ENCODE data around the gene VWA8. TPM values are rescaled to one million over a fixed set of nuclear protein-coding genes. Genes with fewer than 3 reads are reported as not detected.
A peak's percentile ranks its signal among the peaks of the same experiment; 100 is the strongest.
"Not testable (repeated sequence)": the region's sequence is repeated elsewhere in the genome, so short reads cannot be mapped to it uniquely, and the experiment has no call there.

VWA8 gene
- total RNA-seq, 1 experiment from 2014 or later: 21.4 TPM

DNA sequence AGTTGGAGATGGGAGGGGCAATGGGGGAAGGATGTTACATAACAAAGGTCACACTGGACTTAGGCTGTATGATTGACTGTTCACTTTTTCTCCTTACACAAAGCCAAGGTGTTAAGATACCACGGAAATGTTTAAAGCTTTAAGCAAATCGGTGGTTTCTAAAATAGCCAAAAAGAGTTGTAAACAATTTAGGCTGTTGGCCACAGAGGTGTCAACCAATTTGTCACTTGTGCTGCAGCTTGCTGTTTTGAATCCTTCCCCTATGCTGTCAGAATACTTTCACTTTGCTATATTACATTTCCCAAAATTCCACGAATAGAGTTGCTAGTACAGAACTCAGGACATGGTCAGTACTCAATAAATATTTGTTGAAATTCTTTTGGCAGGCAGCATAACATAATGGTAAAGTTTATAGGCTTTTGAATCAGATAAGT lies 149.3 kb downstream of the VWA8 start:
- Mint-ChIP-seq H3K27me3 (ENCODE audit: insufficient read depth, unreplicated experiment) (no peaks in the 10 kb centered on the region), H3K9me3 (ENCODE audit: unreplicated experiment) (peaks cover 7% of the 10 kb centered on the region), H3K27ac (ENCODE audit: low read depth, unreplicated experiment) (no peak overlapping the region), H3K4me3 (ENCODE audit: unreplicated experiment) (no peak overlapping the region), H3K4me1 (ENCODE audit: insufficient read depth, unreplicated experiment) (no peaks in the 10 kb centered on the region), H3K36me3 (ENCODE audit: insufficient read depth, unreplicated experiment) (peaks cover 24% of the 10 kb centered on the region)
- intact Hi-C loops (cut with micrococcal nuclease): no loop called here
- no peak for DNase-seq (ENCODE audit: unreplicated experiment)
- ChIA-PET CTCF (no interaction called here), POLR2A (interaction anchor here (0.8 kb wide), 1 partner anchor 10 kb away, joined by 3 read pairs; no protein-coding TSS in a partner anchor)
- TF ChIP-seq, protein P1, sequence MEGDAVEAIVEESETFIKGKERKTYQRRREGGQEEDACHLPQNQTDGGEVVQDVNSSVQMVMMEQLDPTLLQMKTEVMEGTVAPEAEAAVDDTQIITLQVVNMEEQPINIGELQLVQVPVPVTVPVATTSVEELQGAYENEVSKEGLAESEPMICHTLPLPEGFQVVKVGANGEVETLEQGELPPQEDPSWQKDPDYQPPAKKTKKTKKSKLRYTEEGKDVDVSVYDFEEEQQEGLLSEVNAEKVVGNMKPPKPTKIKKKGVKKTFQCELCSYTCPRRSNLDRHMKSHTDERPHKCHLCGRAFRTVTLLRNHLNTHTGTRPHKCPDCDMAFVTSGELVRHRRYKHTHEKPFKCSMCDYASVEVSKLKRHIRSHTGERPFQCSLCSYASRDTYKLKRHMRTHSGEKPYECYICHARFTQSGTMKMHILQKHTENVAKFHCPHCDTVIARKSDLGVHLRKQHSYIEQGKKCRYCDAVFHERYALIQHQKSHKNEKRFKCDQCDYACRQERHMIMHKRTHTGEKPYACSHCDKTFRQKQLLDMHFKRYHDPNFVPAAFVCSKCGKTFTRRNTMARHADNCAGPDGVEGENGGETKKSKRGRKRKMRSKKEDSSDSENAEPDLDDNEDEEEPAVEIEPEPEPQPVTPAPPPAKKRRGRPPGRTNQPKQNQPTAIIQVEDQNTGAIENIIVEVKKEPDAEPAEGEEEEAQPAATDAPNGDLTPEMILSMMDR (IDR thresholded peaks at IDR 0.05; ENCODE audit: unreplicated experiment): no peak
- no TSS peak for BruUV-seq (replicated peaks)

DNA sequence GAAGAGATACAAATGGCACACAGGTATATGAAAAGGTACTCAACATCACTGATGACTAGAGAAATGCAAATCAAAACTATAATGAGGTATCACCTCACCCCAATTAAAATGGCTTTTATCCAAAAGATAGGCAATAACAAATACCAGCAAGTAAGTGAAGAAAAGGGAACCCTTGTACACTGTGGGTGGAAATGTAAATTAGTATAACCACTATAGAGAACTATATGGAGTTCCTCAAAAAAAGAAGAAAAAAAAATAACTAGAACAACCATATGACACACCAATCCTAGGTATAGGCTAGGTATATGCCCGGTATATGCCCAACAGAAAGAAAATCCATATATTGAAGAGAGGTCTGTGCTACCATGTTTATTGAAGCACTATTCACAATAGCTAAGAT lies 150.9 kb downstream of the VWA8 start:
- DNase-seq (ENCODE audit: unreplicated experiment): no peak
- BruUV-seq (replicated peaks): no TSS peak
- Mint-ChIP-seq H3K27me3 (ENCODE audit: insufficient read depth, unreplicated experiment) (no peaks in the 10 kb centered on the region), H3K27ac (ENCODE audit: low read depth, unreplicated experiment) (no peak overlapping the region), H3K36me3 (ENCODE audit: insufficient read depth, unreplicated experiment) (peaks cover 22% of the 10 kb centered on the region), H3K4me3 (ENCODE audit: unreplicated experiment) (no peak overlapping the region), H3K9me3 (ENCODE audit: unreplicated experiment) (peaks cover 11% of the 10 kb centered on the region), H3K4me1 (ENCODE audit: insufficient read depth, unreplicated experiment) (no peaks in the 10 kb centered on the region)
- ChIA-PET CTCF (no interaction called here), POLR2A (interaction anchor here (0.6 kb wide), 1 partner anchor 8 kb away, joined by 3 read pairs; no protein-coding TSS in a partner anchor)
- intact Hi-C loops (cut with micrococcal nuclease): no loop called here
- TF ChIP-seq, protein P1 (IDR thresholded peaks at IDR 0.05; ENCODE audit: unreplicated experiment): no peak

DNA sequence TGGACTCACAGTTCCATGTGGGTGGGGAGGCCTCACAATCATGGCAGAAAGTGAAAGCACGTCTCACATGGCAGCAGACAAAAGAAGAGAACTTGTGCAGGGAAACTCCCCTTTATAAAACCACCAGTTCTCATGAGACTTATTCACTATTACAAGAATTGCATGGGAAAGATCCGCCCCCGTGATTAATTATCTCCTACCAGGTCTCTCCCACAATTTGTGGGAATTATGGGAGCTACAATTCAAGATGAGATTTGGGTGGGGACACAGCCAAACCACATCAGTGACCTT lies 157.5 kb downstream of the VWA8 start:
- H3K4me3 Mint-ChIP-seq (ENCODE audit: unreplicated experiment); intact Hi-C loops (cut with micrococcal nuclease); BruUV-seq (replicated peaks); DNase-seq (ENCODE audit: unreplicated experiment); H3K4me1 Mint-ChIP-seq (ENCODE audit: insufficient read depth, unreplicated experiment); H3K27me3 Mint-ChIP-seq (ENCODE audit: insufficient read depth, unreplicated experiment): not testable (repeated sequence)
- Mint-ChIP-seq H3K27ac (ENCODE audit: low read depth, unreplicated experiment) (peak overlapping the region; percentile 97), H3K9me3 (ENCODE audit: unreplicated experiment) (peaks cover 31% of the 10 kb centered on the region), H3K36me3 (ENCODE audit: insufficient read depth, unreplicated experiment) (peaks cover 16% of the 10 kb centered on the region)
- POLR2A ChIA-PET: interaction anchor here (0.8 to 1.1 kb wide), 2 partner anchors 25 to 238 kb away, joined by 3 to 4 read pairs; no protein-coding TSS in a partner anchor
- CTCF ChIA-PET: interaction anchor here (0.8 kb wide), 1 partner anchor 581 kb away, joined by 4 read pairs; no protein-coding TSS in a partner anchor

DNA sequence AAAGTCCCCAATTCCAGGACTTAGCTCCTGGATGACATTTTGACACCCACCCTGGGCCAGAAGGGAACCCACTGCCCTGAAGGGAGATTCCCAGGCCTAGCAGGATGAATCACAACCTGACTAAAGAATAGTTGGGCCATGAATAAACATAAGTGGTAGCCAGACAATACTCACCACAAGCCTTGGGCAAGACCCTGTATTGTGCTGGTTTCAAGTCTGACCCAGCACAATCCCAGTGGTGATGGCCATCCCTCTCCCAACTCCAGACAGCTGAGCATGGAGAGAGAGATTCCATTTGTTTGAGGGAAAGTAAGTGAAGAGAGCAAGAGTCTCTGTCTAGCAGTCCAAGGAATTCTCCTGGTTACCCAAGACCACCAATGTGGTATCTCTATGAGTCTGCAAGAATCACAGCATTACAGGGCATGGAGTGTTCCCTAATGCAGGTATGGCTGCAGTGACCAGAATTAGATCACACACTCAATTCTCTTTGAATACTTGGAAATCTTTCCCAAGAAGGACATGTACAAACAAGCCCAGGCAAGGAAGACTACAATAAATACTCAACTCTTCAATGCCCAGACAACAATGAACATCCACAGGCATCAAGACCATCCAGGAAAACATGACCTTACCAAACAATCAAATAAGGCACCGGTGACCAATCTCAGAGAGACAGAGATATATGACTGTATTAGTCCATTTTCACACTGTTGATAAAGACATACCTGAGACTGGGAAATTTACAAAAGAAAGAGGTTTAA lies 158.0 kb downstream of the VWA8 start:
- intact Hi-C loops (cut with micrococcal nuclease): no loop called here
- ChIA-PET POLR2A (interaction anchor here (0.7 to 0.9 kb wide), 3 partner anchors 19 to 783 kb away, joined by 3 to 4 read pairs (median 3); no protein-coding TSS in a partner anchor), CTCF (interaction anchor here (0.8 kb wide), 1 partner anchor 580 kb away, joined by 4 read pairs; no protein-coding TSS in a partner anchor)
- no peaks in the 10 kb centered on the region for H3K27me3 Mint-ChIP-seq (ENCODE audit: insufficient read depth, unreplicated experiment)
- peaks cover 9% of the 10 kb centered on the region for H3K4me1 Mint-ChIP-seq (ENCODE audit: insufficient read depth, unreplicated experiment)
- DNase-seq (ENCODE audit: unreplicated experiment): peak; percentile 64
- peaks cover 14% of the 10 kb centered on the region for H3K36me3 Mint-ChIP-seq (ENCODE audit: insufficient read depth, unreplicated experiment)
- TF ChIP-seq, protein P1 (IDR thresholded peaks at IDR 0.05; ENCODE audit: unreplicated experiment): no peak
- H3K9me3 Mint-ChIP-seq (ENCODE audit: unreplicated experiment): peaks cover 32% of the 10 kb centered on the region
- H3K27ac Mint-ChIP-seq (ENCODE audit: low read depth, unreplicated experiment): peak overlapping the region; percentile 97
- BruUV-seq (replicated peaks): no TSS peak
- no peak overlapping the region for H3K4me3 Mint-ChIP-seq (ENCODE audit: unreplicated experiment)

Data from MCF 10A (cell line).